WTC11 (cell line): ENCODE measurements around the gene LRRC37A3. TPM values are rescaled to one million over a fixed set of nuclear protein-coding genes. Genes with fewer than 3 reads are reported as not detected.
"Not testable (repeated sequence)": the region's sequence is repeated elsewhere in the genome, so short reads cannot be mapped to it uniquely, and the experiment has no call there.

Experiments
- ATAC-seq: fragments of 200-7000 bp; cut with Tn5 transposase; 2 replicates; pipeline ENCODE4 v1.10.0; 2021; ENCODE audit warnings: mild to moderate bottlenecking, moderate library complexity
- CTCF ChIA-PET: fragments of 300-600 bp; sonication (Branson Sonifier 250); formaldehyde crosslinking; loops from one replicate; lab custom pipeline; 2021; ENCODE audit warnings: antibody characterized with exemption; lab: Charles Lee
- POLR2A ChIA-PET: fragments of 350-600 bp; sonication (Branson Sonifier 250); formaldehyde crosslinking; loops from one replicate; lab custom pipeline; 2021; ENCODE audit warnings: antibody characterized with exemption; lab: Charles Lee
- DNase-seq: peaks from one replicate; pipeline ENCODE4 v3.0.0; 2021; ENCODE audit warnings: low spot score
- H3K27ac Mint-ChIP-seq: 2 replicates; pipeline ENCODE4 v1.8.0; 2021; ENCODE audit warnings: mixed read lengths
- H3K27me3 Mint-ChIP-seq: 2 replicates; pipeline ENCODE4 v1.8.0; 2021; ENCODE audit warnings: low read depth, mild to moderate bottlenecking, moderate library complexity, mixed read lengths
- H3K36me3 Mint-ChIP-seq: 2 replicates; pipeline ENCODE4 v1.8.0; 2021; ENCODE audit warnings: mixed read lengths
- H3K4me1 Mint-ChIP-seq: 2 replicates; pipeline ENCODE4 v1.8.0; 2022; ENCODE audit warnings: mixed read lengths
- H3K4me3 Mint-ChIP-seq: 2 replicates; pipeline ENCODE4 v1.8.0; 2021; ENCODE audit warnings: mild to moderate bottlenecking, moderate library complexity, mixed read lengths
- H3K9me3 Mint-ChIP-seq: 2 replicates; pipeline ENCODE4 v1.8.0; 2021; ENCODE audit warnings: mixed read lengths
- ETV6 ChIP-seq: sonication (generic); formaldehyde crosslinking; IDR thresholded peaks from 2 replicates; pipeline ENCODE4 v1.8.1; 2022; ENCODE audit warnings: mild to moderate bottlenecking, missing genetic modification reagents
- FOXP1 ChIP-seq: sonication (generic); formaldehyde crosslinking; IDR thresholded peaks from 2 replicates; pipeline ENCODE4 v1.8.0; 2022; ENCODE audit warnings: missing genetic modification reagents, mild to moderate bottlenecking, moderate library complexity, borderline replicate concordance
- GABPB1 ChIP-seq: sonication (generic); formaldehyde crosslinking; IDR thresholded peaks from 2 replicates; pipeline ENCODE4 v1.8.1; 2023; ENCODE audit warnings: mild to moderate bottlenecking, missing genetic modification reagents
- GTF2I ChIP-seq: fragments of 250-450 bp; sonication (Bioruptor Pico); conservative IDR thresholded peaks from 2 replicates; pipeline ENCODE4 v1.4.0; 2021; ENCODE audit warnings: mild to moderate bottlenecking
- MYBL2 ChIP-seq: sonication (generic); formaldehyde crosslinking; IDR thresholded peaks from 2 replicates; pipeline ENCODE4 v1.8.1; 2023; ENCODE audit warnings: mild to moderate bottlenecking, moderate library complexity, missing genetic modification reagents
- NR3C1 ChIP-seq: sonication (generic); formaldehyde crosslinking; conservative IDR thresholded peaks from 2 replicates; pipeline ENCODE4 v1.8.1; 2023; ENCODE audit warnings: low read depth, mild to moderate bottlenecking, missing genetic modification reagents
- SMAD3 ChIP-seq: sonication (generic); formaldehyde crosslinking; IDR thresholded peaks from 2 replicates; pipeline ENCODE4 v1.8.0; 2022; ENCODE audit warnings: missing genetic modification reagents, mild to moderate bottlenecking, borderline replicate concordance
- total RNA-seq: library from RNA; stranded (reverse); gene quantifications from 3 replicates; pipeline ENCODE4 v1.2.3, GENCODE V29; 2021
- TF ChIP-seq, protein P1 (sequence below): sonication (generic); formaldehyde crosslinking; IDR thresholded peaks from 2 replicates; pipeline ENCODE4 v1.8.0; 2023; ENCODE audit warnings: missing genetic modification reagents
- TF ChIP-seq, protein P2 (sequence below): sonication (generic); formaldehyde crosslinking; IDR thresholded peaks from 2 replicates; pipeline ENCODE4 v1.8.0; 2022; ENCODE audit warnings: mild to moderate bottlenecking, missing genetic modification reagents
- TF ChIP-seq, protein P3 (sequence below): sonication (generic); formaldehyde crosslinking; IDR thresholded peaks from 2 replicates; pipeline ENCODE4 v1.8.0; 2022; ENCODE audit warnings: mild to moderate bottlenecking, missing genetic modification reagents
- TF ChIP-seq, protein P4 (sequence below): sonication (generic); formaldehyde crosslinking; IDR thresholded peaks from 2 replicates; pipeline ENCODE4 v1.8.1; 2022; ENCODE audit warnings: mild to moderate bottlenecking, moderate library complexity, missing genetic modification reagents
- TF ChIP-seq, protein P5 (sequence below): sonication (generic); formaldehyde crosslinking; IDR thresholded peaks from 2 replicates; pipeline ENCODE4 v1.8.1; 2023; ENCODE audit warnings: mild to moderate bottlenecking, moderate library complexity, missing genetic modification reagents
- TF ChIP-seq, protein P6 (sequence below): sonication (generic); formaldehyde crosslinking; IDR thresholded peaks from 2 replicates; pipeline ENCODE4 v1.8.1; 2023; ENCODE audit warnings: mild to moderate bottlenecking, missing genetic modification reagents, moderate library complexity
- TF ChIP-seq, protein P7 (sequence below): sonication (generic); formaldehyde crosslinking; IDR thresholded peaks from 2 replicates; pipeline ENCODE4 v1.8.0; 2022; ENCODE audit warnings: mild to moderate bottlenecking, missing genetic modification reagents
- TF ChIP-seq, protein P8 (sequence below): fragments of 250-450 bp; sonication (Bioruptor Pico); conservative IDR thresholded peaks from 2 replicates; pipeline ENCODE4 v1.9.0; 2021; ENCODE audit warnings: mild to moderate bottlenecking
- TF ChIP-seq, protein P9 (sequence below): sonication (generic); formaldehyde crosslinking; IDR thresholded peaks from 2 replicates; pipeline ENCODE4 v1.8.1; 2022; ENCODE audit warnings: low read depth, missing genetic modification reagents, borderline replicate concordance

LRRC37A3 gene
- total RNA-seq, 1 experiment from 2014 or later, result 4.4 TPM

DNA sequence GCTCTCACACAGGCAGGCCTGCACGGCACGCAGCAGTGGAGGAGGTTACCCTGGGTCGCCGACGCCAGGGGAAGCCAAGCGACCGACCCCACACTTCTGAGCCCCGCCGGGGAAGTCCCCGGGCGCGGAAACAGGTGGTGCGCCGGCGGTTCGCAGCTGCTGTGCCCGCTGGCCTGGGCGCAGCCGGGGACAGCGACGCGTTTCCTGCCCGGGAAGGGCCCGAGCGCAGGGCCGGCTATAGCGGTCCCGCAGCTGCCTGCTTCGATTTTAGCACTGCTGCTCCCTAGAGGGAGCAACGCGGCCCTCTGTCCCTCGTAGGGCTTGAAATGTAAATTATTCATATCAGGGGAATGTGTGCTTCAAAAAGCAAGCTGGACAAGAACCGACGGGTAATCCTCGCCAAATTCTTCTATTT lies 46.6 kb upstream of the LRRC37A3 start:
- Mint-ChIP-seq H3K4me3 (peak overlapping the region; percentile 62), H3K27me3 (peaks cover 23% of the 10 kb centered on the region), H3K4me1 (peaks cover 17% of the 10 kb centered on the region)
- DNase-seq (peak; percentile 69), ATAC-seq (peak; percentile 97)
- CTCF ChIA-PET, result interaction anchor here (0.6 to 1.0 kb wide), 2 partner anchors 17 to 171 kb away, joined by 3 to 4 read pairs; partner anchors contain the start of gene RGS9
- H3K9me3 Mint-ChIP-seq, H3K36me3 Mint-ChIP-seq, H3K27ac Mint-ChIP-seq, POLR2A ChIA-PET: not testable (repeated sequence)
- TF ChIP-seq MYBL2 (CRISPR knock-in tag), result 0 out of 2 replicates have a peak, but pooled peaks have one; percentile 34
- TF ChIP-seq FOXP1 (CRISPR knock-in tag), result peak; percentile 49; the same call in 1 of the 2 replicates
- TF ChIP-seq, protein P1, sequence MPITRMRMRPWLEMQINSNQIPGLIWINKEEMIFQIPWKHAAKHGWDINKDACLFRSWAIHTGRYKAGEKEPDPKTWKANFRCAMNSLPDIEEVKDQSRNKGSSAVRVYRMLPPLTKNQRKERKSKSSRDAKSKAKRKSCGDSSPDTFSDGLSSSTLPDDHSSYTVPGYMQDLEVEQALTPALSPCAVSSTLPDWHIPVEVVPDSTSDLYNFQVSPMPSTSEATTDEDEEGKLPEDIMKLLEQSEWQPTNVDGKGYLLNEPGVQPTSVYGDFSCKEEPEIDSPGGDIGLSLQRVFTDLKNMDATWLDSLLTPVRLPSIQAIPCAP (CRISPR knock-in tag), result 0 out of 2 replicates have a peak, but pooled peaks have one; percentile 43
- TF ChIP-seq, protein P2, sequence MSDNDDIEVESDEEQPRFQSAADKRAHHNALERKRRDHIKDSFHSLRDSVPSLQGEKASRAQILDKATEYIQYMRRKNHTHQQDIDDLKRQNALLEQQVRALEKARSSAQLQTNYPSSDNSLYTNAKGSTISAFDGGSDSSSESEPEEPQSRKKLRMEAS (CRISPR knock-in tag), result peak; percentile 89
- TF ChIP-seq, protein P3, sequence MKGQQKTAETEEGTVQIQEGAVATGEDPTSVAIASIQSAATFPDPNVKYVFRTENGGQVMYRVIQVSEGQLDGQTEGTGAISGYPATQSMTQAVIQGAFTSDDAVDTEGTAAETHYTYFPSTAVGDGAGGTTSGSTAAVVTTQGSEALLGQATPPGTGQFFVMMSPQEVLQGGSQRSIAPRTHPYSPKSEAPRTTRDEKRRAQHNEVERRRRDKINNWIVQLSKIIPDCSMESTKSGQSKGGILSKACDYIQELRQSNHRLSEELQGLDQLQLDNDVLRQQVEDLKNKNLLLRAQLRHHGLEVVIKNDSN (CRISPR knock-in tag), result 0 out of 2 replicates have a peak, but pooled peaks have one; percentile 29
- TF ChIP-seq GABPB1 (CRISPR knock-in tag), result peak; percentile 61
- TF ChIP-seq, protein P4, sequence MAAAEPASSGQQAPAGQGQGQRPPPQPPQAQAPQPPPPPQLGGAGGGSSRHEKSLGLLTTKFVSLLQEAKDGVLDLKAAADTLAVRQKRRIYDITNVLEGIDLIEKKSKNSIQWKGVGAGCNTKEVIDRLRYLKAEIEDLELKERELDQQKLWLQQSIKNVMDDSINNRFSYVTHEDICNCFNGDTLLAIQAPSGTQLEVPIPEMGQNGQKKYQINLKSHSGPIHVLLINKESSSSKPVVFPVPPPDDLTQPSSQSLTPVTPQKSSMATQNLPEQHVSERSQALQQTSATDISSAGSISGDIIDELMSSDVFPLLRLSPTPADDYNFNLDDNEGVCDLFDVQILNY, result 0 out of 2 replicates have a peak, but pooled peaks have one; percentile 26
- TF ChIP-seq, protein P5, sequence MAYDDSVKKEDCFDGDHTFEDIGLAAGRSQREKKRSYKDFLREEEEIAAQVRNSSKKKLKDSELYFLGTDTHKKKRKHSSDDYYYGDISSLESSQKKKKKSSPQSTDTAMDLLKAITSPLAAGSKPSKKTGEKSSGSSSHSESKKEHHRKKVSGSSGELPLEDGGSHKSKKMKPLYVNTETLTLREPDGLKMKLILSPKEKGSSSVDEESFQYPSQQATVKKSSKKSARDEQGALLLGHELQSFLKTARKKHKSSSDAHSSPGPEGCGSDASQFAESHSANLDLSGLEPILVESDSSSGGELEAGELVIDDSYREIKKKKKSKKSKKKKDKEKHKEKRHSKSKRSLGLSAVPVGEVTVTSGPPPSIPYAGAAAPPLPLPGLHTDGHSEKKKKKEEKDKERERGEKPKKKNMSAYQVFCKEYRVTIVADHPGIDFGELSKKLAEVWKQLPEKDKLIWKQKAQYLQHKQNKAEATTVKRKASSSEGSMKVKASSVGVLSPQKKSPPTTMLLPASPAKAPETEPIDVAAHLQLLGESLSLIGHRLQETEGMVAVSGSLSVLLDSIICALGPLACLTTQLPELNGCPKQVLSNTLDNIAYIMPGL (CRISPR knock-in tag), result peak; percentile 44; the same call in 1 of the 2 replicates
- TF ChIP-seq, protein P6, sequence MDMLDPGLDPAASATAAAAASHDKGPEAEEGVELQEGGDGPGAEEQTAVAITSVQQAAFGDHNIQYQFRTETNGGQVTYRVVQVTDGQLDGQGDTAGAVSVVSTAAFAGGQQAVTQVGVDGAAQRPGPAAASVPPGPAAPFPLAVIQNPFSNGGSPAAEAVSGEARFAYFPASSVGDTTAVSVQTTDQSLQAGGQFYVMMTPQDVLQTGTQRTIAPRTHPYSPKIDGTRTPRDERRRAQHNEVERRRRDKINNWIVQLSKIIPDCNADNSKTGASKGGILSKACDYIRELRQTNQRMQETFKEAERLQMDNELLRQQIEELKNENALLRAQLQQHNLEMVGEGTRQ (CRISPR knock-in tag), result peak; percentile 24; the same call in 1 of the 2 replicates
- TF ChIP-seq, protein P7, sequence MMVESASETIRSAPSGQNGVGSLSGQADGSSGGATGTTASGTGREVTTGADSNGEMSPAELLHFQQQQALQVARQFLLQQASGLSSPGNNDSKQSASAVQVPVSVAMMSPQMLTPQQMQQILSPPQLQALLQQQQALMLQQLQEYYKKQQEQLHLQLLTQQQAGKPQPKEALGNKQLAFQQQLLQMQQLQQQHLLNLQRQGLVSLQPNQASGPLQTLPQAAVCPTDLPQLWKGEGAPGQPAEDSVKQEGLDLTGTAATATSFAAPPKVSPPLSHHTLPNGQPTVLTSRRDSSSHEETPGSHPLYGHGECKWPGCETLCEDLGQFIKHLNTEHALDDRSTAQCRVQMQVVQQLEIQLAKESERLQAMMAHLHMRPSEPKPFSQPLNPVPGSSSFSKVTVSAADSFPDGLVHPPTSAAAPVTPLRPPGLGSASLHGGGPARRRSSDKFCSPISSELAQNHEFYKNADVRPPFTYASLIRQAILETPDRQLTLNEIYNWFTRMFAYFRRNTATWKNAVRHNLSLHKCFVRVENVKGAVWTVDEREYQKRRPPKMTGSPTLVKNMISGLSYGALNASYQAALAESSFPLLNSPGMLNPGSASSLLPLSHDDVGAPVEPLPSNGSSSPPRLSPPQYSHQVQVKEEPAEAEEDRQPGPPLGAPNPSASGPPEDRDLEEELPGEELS (CRISPR knock-in tag), result 0 out of 2 replicates have a peak, but pooled peaks have one; percentile 41
- 0 out of 2 replicates have a peak, but pooled peaks have one; percentile 33 for TF ChIP-seq ETV6 (CRISPR knock-in tag)

DNA sequence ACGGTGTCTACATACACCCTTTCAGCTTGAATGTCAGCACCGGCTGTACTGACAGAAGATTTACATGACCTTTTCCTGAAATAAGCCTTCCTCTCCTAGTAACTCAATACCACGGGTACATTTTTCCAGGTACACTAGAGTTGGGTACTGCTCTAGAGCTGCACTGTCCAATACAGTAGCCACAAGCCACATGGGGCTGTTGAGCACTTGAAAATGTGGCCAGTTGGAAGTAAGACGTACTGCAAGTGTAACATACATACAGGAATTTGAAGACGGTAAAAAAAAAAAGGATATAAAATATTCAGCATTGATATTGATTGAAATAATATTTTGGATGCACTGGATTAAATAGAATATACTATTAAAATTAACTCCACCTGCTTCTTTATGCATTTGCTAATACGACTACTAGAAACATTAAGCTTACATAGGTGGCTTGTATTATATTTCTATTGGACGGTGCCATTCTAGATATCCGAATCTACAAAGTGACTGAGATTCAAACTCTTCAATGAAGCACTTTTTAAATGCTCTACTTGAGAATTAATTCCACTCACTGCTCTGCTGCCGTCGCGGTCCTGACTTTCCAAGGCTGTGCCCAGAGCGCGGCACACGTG lies 46.1 kb upstream of the LRRC37A3 start:
- Mint-ChIP-seq H3K27me3 (peaks cover 23% of the 10 kb centered on the region), H3K4me3 (peak overlapping the region; percentile 62), H3K4me1 (peaks cover 17% of the 10 kb centered on the region)
- H3K9me3 Mint-ChIP-seq, H3K36me3 Mint-ChIP-seq, H3K27ac Mint-ChIP-seq, ATAC-seq, DNase-seq, POLR2A ChIA-PET: not testable (repeated sequence)
- CTCF ChIA-PET, result interaction anchor here (0.6 to 1.0 kb wide), 2 partner anchors 17 to 172 kb away, joined by 3 to 4 read pairs; partner anchors contain the start of gene RGS9

DNA sequence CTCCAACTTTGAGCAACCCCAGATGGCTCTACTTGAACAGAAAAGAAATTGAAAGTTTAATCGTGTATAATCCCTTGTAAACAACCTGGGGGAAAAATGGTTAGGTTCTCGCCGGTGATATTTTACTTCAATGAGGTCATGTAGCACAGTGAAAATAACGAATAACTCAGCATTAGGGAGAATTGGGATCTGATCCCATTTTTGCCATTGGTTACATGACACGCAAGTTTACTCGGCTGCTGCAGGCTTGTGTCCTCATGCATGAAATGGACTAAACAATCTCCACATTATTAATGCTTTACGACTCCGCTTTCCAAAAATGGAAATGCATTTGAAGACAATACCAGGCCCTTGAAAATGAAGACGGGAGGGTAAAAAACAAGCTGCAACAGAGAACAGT lies 45.5 kb upstream of the LRRC37A3 start:
- CTCF ChIA-PET, result interaction anchor here (0.6 to 1.0 kb wide), 2 partner anchors 132 to 172 kb away, joined by 3 to 4 read pairs; partner anchors contain the start of gene RGS9
- no peak for DNase-seq
- Mint-ChIP-seq H3K4me1 (peaks cover 17% of the 10 kb centered on the region), H3K27ac (no peak overlapping the region), H3K36me3 (no peaks in the 10 kb centered on the region), H3K9me3 (no peaks in the 10 kb centered on the region), H3K4me3 (peak overlapping the region; percentile 57; the same call in 1 of the 2 replicates), H3K27me3 (peaks cover 23% of the 10 kb centered on the region)
- no peak for ATAC-seq
- POLR2A ChIA-PET, result no interaction called here
- TF ChIP-seq, protein P8, sequence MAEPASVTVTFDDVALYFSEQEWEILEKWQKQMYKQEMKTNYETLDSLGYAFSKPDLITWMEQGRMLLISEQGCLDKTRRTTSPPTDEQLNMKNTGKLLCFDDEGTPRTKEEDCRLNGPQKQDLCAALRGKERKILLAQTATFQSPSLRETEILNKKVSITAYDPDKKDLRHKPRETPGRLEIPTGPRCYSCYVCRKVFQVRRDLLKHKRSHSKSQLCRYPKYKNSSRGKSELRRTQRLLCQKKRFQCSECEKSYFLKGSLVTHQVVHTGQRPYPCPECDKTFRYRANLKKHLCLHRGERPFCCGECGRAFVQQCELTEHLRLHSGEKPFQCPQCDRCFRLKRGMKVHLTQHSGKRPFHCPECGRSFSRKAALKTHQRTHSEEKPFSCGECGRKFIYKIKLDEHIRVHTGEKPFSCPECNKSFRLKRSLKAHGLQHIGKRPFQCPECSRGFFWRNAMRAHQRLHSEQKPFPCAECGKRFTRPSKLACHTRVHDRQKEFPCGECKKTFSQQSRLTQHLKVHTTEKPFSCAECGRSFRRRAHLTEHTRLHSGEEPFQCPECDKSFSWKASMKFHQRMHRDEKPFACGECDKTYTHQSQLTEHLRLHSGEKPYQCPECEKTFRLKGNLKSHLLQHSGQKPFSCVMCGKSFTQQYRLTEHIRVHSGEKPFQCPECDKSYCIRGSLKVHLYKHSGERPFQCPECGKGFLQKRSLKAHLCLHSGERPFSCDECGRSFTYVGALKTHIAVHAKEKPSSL (CRISPR knock-in tag), result no peak
- TF ChIP-seq, protein P9, sequence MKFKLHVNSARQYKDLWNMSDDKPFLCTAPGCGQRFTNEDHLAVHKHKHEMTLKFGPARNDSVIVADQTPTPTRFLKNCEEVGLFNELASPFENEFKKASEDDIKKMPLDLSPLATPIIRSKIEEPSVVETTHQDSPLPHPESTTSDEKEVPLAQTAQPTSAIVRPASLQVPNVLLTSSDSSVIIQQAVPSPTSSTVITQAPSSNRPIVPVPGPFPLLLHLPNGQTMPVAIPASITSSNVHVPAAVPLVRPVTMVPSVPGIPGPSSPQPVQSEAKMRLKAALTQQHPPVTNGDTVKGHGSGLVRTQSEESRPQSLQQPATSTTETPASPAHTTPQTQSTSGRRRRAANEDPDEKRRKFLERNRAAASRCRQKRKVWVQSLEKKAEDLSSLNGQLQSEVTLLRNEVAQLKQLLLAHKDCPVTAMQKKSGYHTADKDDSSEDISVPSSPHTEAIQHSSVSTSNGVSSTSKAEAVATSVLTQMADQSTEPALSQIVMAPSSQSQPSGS (CRISPR knock-in tag), result no peak
- TF ChIP-seq NR3C1 (CRISPR knock-in tag) (no peak), GTF2I (CRISPR knock-in tag) (no peak), SMAD3 (CRISPR knock-in tag) (no peak)
- TF ChIP-seq, protein P2 (CRISPR knock-in tag), result no peak
